Measurements from ENCODE around the gene ARHGEF37. TPM values are rescaled to one million over a fixed set of nuclear protein-coding genes. Genes with fewer than 3 reads are reported as not detected.

The ARHGEF37 gene
- total and polyA plus RNA-seq, 2 of the 8 experiments (the other 6 are each of a cell fraction or from before 2014, with no cell fraction given), result 0.21 to 0.48 TPM

DNA sequence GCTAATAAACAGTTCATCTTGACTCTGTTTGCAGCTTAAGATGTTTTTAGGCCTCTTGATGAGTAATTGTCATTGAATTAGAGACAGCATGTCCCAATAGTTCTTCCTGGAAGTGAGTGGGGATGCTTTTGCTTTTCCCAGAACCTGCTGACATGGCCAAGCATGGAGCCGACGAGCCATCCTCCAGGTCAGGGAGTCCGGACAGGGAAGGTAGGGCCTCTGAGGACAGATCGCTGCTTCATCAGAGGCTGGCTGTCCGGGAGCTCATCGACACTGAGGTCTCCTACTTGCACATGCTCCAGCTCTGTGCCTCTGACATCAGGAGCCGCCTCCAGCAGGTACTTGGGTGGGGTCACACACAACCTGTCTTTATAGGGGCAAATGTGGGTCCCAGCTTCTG is 16.3 kb downstream of the ARHGEF37 start:
- POLR2A ChIA-PET (ENCODE audit: partially characterized antibody), result interaction anchor here (1.2 kb wide), 1 partner anchor 13 kb away, joined by 3 read pairs; no protein-coding TSS in a partner anchor
- Histone ChIP-seq H2BK120ac (replicated peaks; ENCODE audit: low read depth, low read length) (no peak overlapping the region), H3K14ac (ENCODE audit: insufficient read length) (no peak overlapping the region), H2AFZ (ENCODE audit: low read length) (no peak overlapping the region), H3K79me1 (ENCODE audit: low read depth, low read length) (no peaks in the 10 kb centered on the region), H2BK12ac (ENCODE audit: low read depth, low read length) (no peak overlapping the region), H4K91ac (replicated peaks; ENCODE audit: insufficient read length, low read length) (no peak overlapping the region), H3K79me2 (ENCODE audit: control insufficient read depth in 1 of 2, insufficient read depth in 2 of 2, low read length in 2 of 2) (no peaks in the 10 kb centered on the region), H3K56ac (replicated peaks; ENCODE audit: insufficient read length, low read depth, low read length) (no peak overlapping the region), H3K4me1 (replicated peaks in 1 of 4; ENCODE audit: control insufficient read depth in 3 of 4, insufficient read depth in 4 of 4, low read length in 3 of 4) (peaks cover 0 to 3% (median 0%) of the 10 kb centered on the region in 4 experiments; a peak in 2 of 7 replicates), H4K5ac (ENCODE audit: insufficient read length, low read depth, low read length) (no peak overlapping the region), H3K18ac (ENCODE audit: extremely low read depth, low read length) (no peak overlapping the region), H3K4me3 (ENCODE audit: extremely low read depth in 1 of 4, insufficient read depth in 2 of 4, low read depth in 3 of 4, low read length in 4 of 4) (no peak overlapping the region), H2BK5ac (ENCODE audit: low read depth, low read length) (no peak overlapping the region), H3K4ac (replicated peaks; ENCODE audit: insufficient read length, low read depth, low read length) (no peak overlapping the region), H3K27me3 (replicated peaks in 1 of 4; ENCODE audit: control insufficient read depth in 3 of 4, extremely low read depth in 1 of 4, insufficient read depth in 3 of 4, low read length in 3 of 4) (no peaks in the 10 kb centered on the region), H4K8ac (ENCODE audit: extremely low read depth, insufficient read depth, low read length) (no peak overlapping the region), H2BK20ac (ENCODE audit: low read length) (no peak overlapping the region), H4K20me1 (replicated peaks in 1 of 2; ENCODE audit: control insufficient read depth in 1 of 2, insufficient read depth in 2 of 2, low read length in 2 of 2) (no peaks in the 10 kb centered on the region), H3K4me2 (ENCODE audit: insufficient read depth in 1 of 2, low read depth in 2 of 2, low read length in 2 of 2) (no peak overlapping the region), H2AK5ac (ENCODE audit: low read depth, low read length) (no peak overlapping the region), H3K9me3 (ENCODE audit: insufficient read depth in 2 of 2, low read depth in 1 of 2, low read length in 1 of 2) (no peaks in the 10 kb centered on the region), H3K27ac (ENCODE audit: low read depth, low read length) (no peak overlapping the region), H3K23ac (ENCODE audit: insufficient read length) (no peak overlapping the region), H2BK15ac (ENCODE audit: low read length) (no peak overlapping the region; the same call in 1 of the 2 replicates), H3K23me2 (ENCODE audit: low read depth, low read length) (no peaks in the 10 kb centered on the region; the same call in 1 of the 2 replicates), H3K36me3 (ENCODE audit: control insufficient read depth in 2 of 4, insufficient read depth in 4 of 4, low read length in 3 of 4) (no peaks in the 10 kb centered on the region), H3K9ac (replicated peaks in 1 of 4; ENCODE audit: extremely low read depth in 1 of 4, low read depth in 3 of 4, low read length in 3 of 4) (no peak overlapping the region)
- WGBS, 2 experiments (ENCODE audit: extremely low coverage in 1 of 2, insufficient coverage in 1 of 2, insufficient read length in 1 of 2, insufficient replicate concordance in 2 of 2, low coverage in 1 of 2, low lambda C conversion rate in 2 of 2, missing lambda C conversion rate in 1 of 2), result 85% methylated on average over 7 of the region's 7 CpGs; no CpG with 5 or more reads in 1 of the 2 experiments
- CTCF ChIA-PET (ENCODE audit: partially characterized antibody), result interaction anchor here (0.9 to 3.8 kb wide), 9 partner anchors 8 to 225 kb away, joined by 3 to 14 read pairs (median 5); partner anchors contain the start of gene ARHGEF37
- DNase-seq (ENCODE audit: low read depth in 1 of 2, low spot score in 2 of 2) (no peak), FAIRE-seq (no peak)
- TF ChIP-seq SIRT6 (IDR thresholded peaks at IDR 0.05; ENCODE audit: low read length) (no peak), ZNF274 (IDR thresholded peaks at IDR 0.05; ENCODE audit: borderline replicate concordance, extremely low read depth, low read length) (no peak), SP1 (IDR thresholded peaks at IDR 0.05; ENCODE audit: low read depth, low read length) (no peak), PHF8 (conservative IDR thresholded peaks at IDR 0.05; ENCODE audit: low read depth, low read length) (no peak), TCF12 (IDR thresholded peaks at IDR 0.05; ENCODE audit: low read depth, low read length) (no peak), MAFK (IDR thresholded peaks at IDR 0.05; ENCODE audit: low read depth, low read length) (no peak), SUZ12 (IDR thresholded peaks at IDR 0.05; ENCODE audit: low read length) (no peak), TAF1 (IDR thresholded peaks at IDR 0.05; ENCODE audit: low read depth, low read length) (no peak), JUN (IDR thresholded peaks at IDR 0.05; ENCODE audit: low read depth, low read length) (no peak), POLR2AphosphoS5 (IDR thresholded peaks at IDR 0.05; ENCODE audit: low read depth, low read length) (no peak), CREB1 (IDR thresholded peaks at IDR 0.05) (no peak), POU5F1 (IDR thresholded peaks at IDR 0.05; ENCODE audit: low read depth, low read length) (no peak)
- TF ChIP-seq, protein P1, sequence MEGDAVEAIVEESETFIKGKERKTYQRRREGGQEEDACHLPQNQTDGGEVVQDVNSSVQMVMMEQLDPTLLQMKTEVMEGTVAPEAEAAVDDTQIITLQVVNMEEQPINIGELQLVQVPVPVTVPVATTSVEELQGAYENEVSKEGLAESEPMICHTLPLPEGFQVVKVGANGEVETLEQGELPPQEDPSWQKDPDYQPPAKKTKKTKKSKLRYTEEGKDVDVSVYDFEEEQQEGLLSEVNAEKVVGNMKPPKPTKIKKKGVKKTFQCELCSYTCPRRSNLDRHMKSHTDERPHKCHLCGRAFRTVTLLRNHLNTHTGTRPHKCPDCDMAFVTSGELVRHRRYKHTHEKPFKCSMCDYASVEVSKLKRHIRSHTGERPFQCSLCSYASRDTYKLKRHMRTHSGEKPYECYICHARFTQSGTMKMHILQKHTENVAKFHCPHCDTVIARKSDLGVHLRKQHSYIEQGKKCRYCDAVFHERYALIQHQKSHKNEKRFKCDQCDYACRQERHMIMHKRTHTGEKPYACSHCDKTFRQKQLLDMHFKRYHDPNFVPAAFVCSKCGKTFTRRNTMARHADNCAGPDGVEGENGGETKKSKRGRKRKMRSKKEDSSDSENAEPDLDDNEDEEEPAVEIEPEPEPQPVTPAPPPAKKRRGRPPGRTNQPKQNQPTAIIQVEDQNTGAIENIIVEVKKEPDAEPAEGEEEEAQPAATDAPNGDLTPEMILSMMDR (IDR thresholded peaks at IDR 0.05; ENCODE audit: control extremely low read depth in 1 of 3, insufficient read depth in 1 of 3, low read depth in 1 of 3, low read length in 3 of 3), result no peak
